Gastrocnemius medialis (tissue), 4 donors: ENCODE measurements around the gene ZMAT5. TPM values are rescaled to one million over a fixed set of nuclear protein-coding genes. Genes with fewer than 3 reads are reported as not detected.
A peak's percentile ranks its signal among the peaks of the same experiment; 100 is the strongest.

Experiments used
- ATAC-seq, 2 donors: fragments of 150-250 bp; one replicate each; pipeline ENCODE4 v1.9.1; 2016
- DNase-seq, 2 donors: peaks; one replicate each; pipeline ENCODE4 v3.0.0-alpha.2; 2019
- H3K27ac ChIP-seq, 4 donors: fragments of 200-600 bp; sonication (generic); 1 replicate in 1 of 4; 2 replicates in 3 of 4; pipeline ENCODE4 v1.5.1; 2016 to 2018; ENCODE audit warnings: mild to moderate bottlenecking in 2 of 4, moderate library complexity in 1 of 4
- H3K27me3 ChIP-seq, 3 donors: fragments of 200-600 bp; sonication (generic) in 2 of 3; 1 replicate in 1 of 3; 2 replicates in 2 of 3; pipeline versions ENCODE4 v1.5.1 to v1.6.0; 2016 to 2019; ENCODE audit warnings: mild to moderate bottlenecking in 1 of 3, moderate library complexity in 1 of 3
- H3K36me3 ChIP-seq, 2 donors: fragments of 200-600 bp; sonication (generic) in 1 of 2; one replicate each; pipeline ENCODE4 v1.5.1; 2017 to 2018
- H3K4me1 ChIP-seq, 2 donors: fragments of 200-600 bp; sonication (generic) in 1 of 2; one replicate each; pipeline ENCODE4 v1.5.1; 2016 to 2017; ENCODE audit warnings: mild to moderate bottlenecking in 2 of 2
- H3K4me3 ChIP-seq, 4 donors: fragments of 200-600 bp; sonication (generic) in 3 of 4; 1 replicate in 1 of 4; 2 replicates in 3 of 4; pipeline ENCODE4 v1.5.1; 2016 to 2019; ENCODE audit warnings: mild to moderate bottlenecking in 2 of 4
- H3K9me3 ChIP-seq, 3 donors: fragments of 200-600 bp; sonication (generic) in 2 of 3; 1 replicate in 1 of 3; 2 replicates in 2 of 3; pipeline ENCODE4 v1.5.1; 2016 to 2019
- CTCF ChIP-seq, 5 experiments: fragments of 450-650 bp in 3 of 5; fragments of 200-600 bp in 2 of 5; sonication (generic) in 2 of 5; IDR thresholded peaks in 4 of 5; conservative IDR thresholded peaks in 1 of 5; 1 replicate in 4 of 5; 2 replicates in 1 of 5; pipeline ENCODE4 v1.5.1; 2016 to 2019; ENCODE audit warnings: antibody characterized with exemption in 5 of 5, mild to moderate bottlenecking in 3 of 5, moderate library complexity in 3 of 5
- POLR2A ChIP-seq, 2 donors: fragments of 450-650 bp; IDR thresholded peaks; one replicate each; pipeline ENCODE4 v1.6.1; 2017; ENCODE audit warnings: antibody characterized with exemption in 2 of 2, mild to moderate bottlenecking in 2 of 2, moderate library complexity in 2 of 2
- in situ Hi-C, 4 donors: fragments of 200-750 bp; cut with MboI; loops; one replicate each; pipeline versions ENCODE4 v1.15.0 to v1.8.0; 2017; ENCODE audit warnings: low sequenced_read_pairs in 4 of 4
- intact Hi-C: fragments of 100-400 bp; cut with DNase I; formaldehyde crosslinking; loops from one replicate; pipeline ENCODE4 v1.15.1; 2023; ENCODE audit warnings: low total_unique reads
- total RNA-seq, 4 donors: library from RNA; depleted of rRNA; stranded (reverse); fragments of >200 nt; gene quantifications; one replicate each; pipeline versions ENCODE4 v1.1.0 to v1.2.3, GENCODE V29; 2016

Gene ZMAT5
- total RNA-seq, 4 donors from 2014 or later: 23.8 to 38.6 (median 33.8) TPM

- Histone ChIP-seq H3K4me1 (peaks cover 1 to 10% of the 10 kb centered on the region in 2 donors), H3K9me3 (no peaks in the 10 kb centered on the region), H3K4me3 (no peak overlapping the region), H3K36me3 (no peaks in the 10 kb centered on the region), H3K27me3 (no peaks in the 10 kb centered on the region), H3K27ac (no peak overlapping the region)
- intact Hi-C loops: no loop called here
- peak; percentile 27 to 76 for DNase-seq
- ATAC-seq: peak; percentile 39 to 71
- in situ Hi-C loops: loop anchor here in 2 of 4 donors (25.0 kb wide), 1 partner anchor 317 kb away; no protein-coding TSS in a partner anchor
- no peak for TF ChIP-seq POLR2A (IDR thresholded peaks at IDR 0.05)
- TF ChIP-seq CTCF (IDR thresholded peaks at IDR 0.05 in 4 of 5, conservative IDR thresholded peaks at IDR 0.05 in 1 of 5): no peak
Observed at GRCh38 chr22:29695129-29695926, 71.5 kb downstream of the ZMAT5 start.

GRCh38 chr22:29693671-29694070 is 73.1 kb downstream of the ZMAT5 start:
- intact Hi-C loops (no loop called here), in situ Hi-C loops (loop anchor here in 2 of 4 donors (25.0 kb wide), 1 partner anchor 319 kb away; no protein-coding TSS in a partner anchor)
- no peak overlapping the region for H3K4me3 ChIP-seq
- H3K27ac ChIP-seq: no peak overlapping the region
- no peaks in the 10 kb centered on the region for H3K36me3 ChIP-seq
- TF ChIP-seq CTCF (IDR thresholded peaks at IDR 0.05 in 4 of 5, conservative IDR thresholded peaks at IDR 0.05 in 1 of 5): no peak
- TF ChIP-seq POLR2A (IDR thresholded peaks at IDR 0.05): no peak
- no peaks in the 10 kb centered on the region for H3K27me3 ChIP-seq
- no peaks in the 10 kb centered on the region for H3K9me3 ChIP-seq
- DNase-seq: no peak
- no peak for ATAC-seq
- peaks cover 13 to 15% of the 10 kb centered on the region in 2 donors for H3K4me1 ChIP-seq

GRCh38 chr22:29693161-29693560 is 73.6 kb downstream of the ZMAT5 start:
- no peak for ATAC-seq
- TF ChIP-seq POLR2A (IDR thresholded peaks at IDR 0.05) (no peak), CTCF (IDR thresholded peaks at IDR 0.05 in 4 of 5, conservative IDR thresholded peaks at IDR 0.05 in 1 of 5) (no peak)
- no peaks in the 10 kb centered on the region for H3K9me3 ChIP-seq
- no peaks in the 10 kb centered on the region for H3K36me3 ChIP-seq
- H3K27ac ChIP-seq: no peak overlapping the region
- DNase-seq: no peak
- intact Hi-C loops (no loop called here), in situ Hi-C loops (loop anchor here in 2 of 4 donors (25.0 kb wide), 1 partner anchor 319 kb away; no protein-coding TSS in a partner anchor)
- no peak overlapping the region for H3K4me3 ChIP-seq
- H3K4me1 ChIP-seq: peaks cover 13 to 15% of the 10 kb centered on the region in 2 donors
- H3K27me3 ChIP-seq: no peaks in the 10 kb centered on the region

- Histone ChIP-seq H3K27ac (no peak overlapping the region), H3K4me1 (peaks cover 13 to 15% of the 10 kb centered on the region in 2 donors), H3K27me3 (no peaks in the 10 kb centered on the region), H3K9me3 (no peaks in the 10 kb centered on the region), H3K4me3 (no peak overlapping the region), H3K36me3 (peaks cover 0 to 8% of the 10 kb centered on the region in 2 donors)
- DNase-seq (no peak), ATAC-seq (no peak)
- TF ChIP-seq POLR2A (IDR thresholded peaks at IDR 0.05) (no peak), CTCF (IDR thresholded peaks at IDR 0.05 in 4 of 5, conservative IDR thresholded peaks at IDR 0.05 in 1 of 5) (no peak)
- in situ Hi-C loops (loop anchor here in 2 of 4 donors (25.0 kb wide), 1 partner anchor 320 kb away; no protein-coding TSS in a partner anchor), intact Hi-C loops (no loop called here)
Observed at GRCh38 chr22:29692327-29692640, 74.5 kb downstream of the ZMAT5 start.
